Stimulated activated CD4-positive, alpha-beta T cell treated with anti-CD3 and anti-CD28 coated beads, Interleukin-1b, Interleukin-23, amount 100 ng/mL, for 4 hours (primary cell): ENCODE results near the gene GNB3.

ENCODE experiments used
- DNase-seq, 2 donors: peaks; one replicate each; pipeline ENCODE4 v3.0.0-alpha.2; 2020; ENCODE audit warnings: low read depth in 2 of 2

GNB3 gene

GRCh38 chr12:6823182-6824084 lies 17.3 kb upstream of the GNB3 start:
- no peak for DNase-seq

- DNase-seq = no peak
These were observed 16.5 kb upstream of the GNB3 start for GRCh38 chr12:6824085-6824775.

- no peak for DNase-seq
These were observed 15.8 kb upstream of the GNB3 start for GRCh38 chr12:6824901-6825381.

GRCh38 chr12:6825398-6826124 lies 15.2 kb upstream of the GNB3 start:
- DNase-seq = peak; percentile 79 to 83

GRCh38 chr12:6826125-6826733 lies 14.5 kb upstream of the GNB3 start:
- DNase-seq = no peak

GRCh38 chr12:6826734-6827436 lies 13.8 kb upstream of the GNB3 start:
- DNase-seq = no peak

- peak; percentile 38 to 54 for DNase-seq
These were observed 13.3 kb upstream of the GNB3 start for GRCh38 chr12:6827437-6827911.

- DNase-seq = no peak
These were observed 12.5 kb upstream of the GNB3 start, which contains the start of gene P3H3 for GRCh38 chr12:6827982-6828780. TSS of gene P3H3 (plus strand) at chr12:6828407. CDS start at chr12:6828441, 34 bp downstream.

- DNase-seq = peak in 1 of 2 donors; percentile 51
These were observed 11.8 kb upstream of the GNB3 start for GRCh38 chr12:6828781-6829535.

- no peak for DNase-seq
These were observed 11.0 kb upstream of the GNB3 start for GRCh38 chr12:6829536-6830220.

GRCh38 chr12:6830286-6830890 lies 10.3 kb upstream of the GNB3 start:
- DNase-seq = no peak

GRCh38 chr12:6830999-6831398 lies 9.7 kb upstream of the GNB3 start:
- no peak for DNase-seq

GRCh38 chr12:6831450-6831995 lies 9.2 kb upstream of the GNB3 start:
- no peak for DNase-seq

GRCh38 chr12:6832125-6832524 lies 8.6 kb upstream of the GNB3 start:
- no peak for DNase-seq

- DNase-seq = no peak
These were observed 7.4 kb upstream of the GNB3 start for GRCh38 chr12:6833189-6833890.

GRCh38 chr12:6834254-6834653 lies 6.5 kb upstream of the GNB3 start:
- no peak for DNase-seq

- no peak for DNase-seq
These were observed 5.9 kb upstream of the GNB3 start for GRCh38 chr12:6834873-6835272.
